ENCODE data around the gene RALGAPA2.

GRCh38 chr20:20641783-20642182 lies 70.7 kb downstream of the RALGAPA2 start:
- TF ChIP-seq, protein P1, sequence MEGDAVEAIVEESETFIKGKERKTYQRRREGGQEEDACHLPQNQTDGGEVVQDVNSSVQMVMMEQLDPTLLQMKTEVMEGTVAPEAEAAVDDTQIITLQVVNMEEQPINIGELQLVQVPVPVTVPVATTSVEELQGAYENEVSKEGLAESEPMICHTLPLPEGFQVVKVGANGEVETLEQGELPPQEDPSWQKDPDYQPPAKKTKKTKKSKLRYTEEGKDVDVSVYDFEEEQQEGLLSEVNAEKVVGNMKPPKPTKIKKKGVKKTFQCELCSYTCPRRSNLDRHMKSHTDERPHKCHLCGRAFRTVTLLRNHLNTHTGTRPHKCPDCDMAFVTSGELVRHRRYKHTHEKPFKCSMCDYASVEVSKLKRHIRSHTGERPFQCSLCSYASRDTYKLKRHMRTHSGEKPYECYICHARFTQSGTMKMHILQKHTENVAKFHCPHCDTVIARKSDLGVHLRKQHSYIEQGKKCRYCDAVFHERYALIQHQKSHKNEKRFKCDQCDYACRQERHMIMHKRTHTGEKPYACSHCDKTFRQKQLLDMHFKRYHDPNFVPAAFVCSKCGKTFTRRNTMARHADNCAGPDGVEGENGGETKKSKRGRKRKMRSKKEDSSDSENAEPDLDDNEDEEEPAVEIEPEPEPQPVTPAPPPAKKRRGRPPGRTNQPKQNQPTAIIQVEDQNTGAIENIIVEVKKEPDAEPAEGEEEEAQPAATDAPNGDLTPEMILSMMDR (IDR thresholded peaks at IDR 0.05): no peak
- TF ChIP-seq POLR2AphosphoS5 (IDR thresholded peaks at IDR 0.05): no peak
